DOHH2 (cell line): Measurements from ENCODE around the gene MICAL3.

ENCODE experiments used
- CTCF ChIP-seq: fragments of 200-600 bp; sonication (generic); IDR thresholded peaks from one replicate; pipeline ENCODE4 v1.5.1; 2014; ENCODE audit warnings: antibody characterized with exemption, mild to moderate bottlenecking, low read depth, low read length; ENCODE audit not compliant: poor library complexity, severe bottlenecking
- EZH2phosphoT487 ChIP-seq: fragments of 200-600 bp; sonication (generic); IDR thresholded peaks from 2 replicates; pipeline ENCODE4 v1.6.1; 2017; ENCODE audit warnings: borderline replicate concordance, mild to moderate bottlenecking, antibody characterized with exemption, low read length, moderate library complexity, mixed read lengths

DNA sequence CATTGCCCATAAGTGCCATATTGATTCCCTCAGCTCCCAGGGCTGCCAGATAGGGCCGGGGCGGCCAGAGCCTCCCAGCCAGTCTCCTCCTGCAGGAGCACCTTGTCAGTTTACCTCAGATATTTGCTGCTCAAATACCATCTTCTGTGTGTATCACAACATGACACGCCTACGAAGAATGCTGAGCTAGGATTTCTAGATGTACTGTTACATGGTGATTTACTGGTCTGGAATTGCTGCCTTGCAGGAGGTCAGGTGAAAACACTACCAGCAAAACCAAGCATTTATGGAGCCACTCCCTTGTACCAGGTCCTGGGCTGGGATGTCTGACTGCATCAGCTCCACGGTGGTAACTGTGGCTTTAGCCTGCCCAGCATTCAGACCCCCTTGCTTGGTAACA lies 11.8 kb downstream of the MICAL3 start:
- TF ChIP-seq CTCF = no peak
- TF ChIP-seq EZH2phosphoT487 = no peak
